GM19099 (cell line): ENCODE measurements around the gene REEP3.

ENCODE experiments used
- POLR2A ChIP-seq: IDR thresholded peaks from 3 replicates; pipeline ENCODE4 v1.6.1; 2011; ENCODE audit warnings: low read depth; ENCODE audit not compliant: insufficient read length; ENCODE audit errors: extremely low read depth

REEP3 gene

DNA sequence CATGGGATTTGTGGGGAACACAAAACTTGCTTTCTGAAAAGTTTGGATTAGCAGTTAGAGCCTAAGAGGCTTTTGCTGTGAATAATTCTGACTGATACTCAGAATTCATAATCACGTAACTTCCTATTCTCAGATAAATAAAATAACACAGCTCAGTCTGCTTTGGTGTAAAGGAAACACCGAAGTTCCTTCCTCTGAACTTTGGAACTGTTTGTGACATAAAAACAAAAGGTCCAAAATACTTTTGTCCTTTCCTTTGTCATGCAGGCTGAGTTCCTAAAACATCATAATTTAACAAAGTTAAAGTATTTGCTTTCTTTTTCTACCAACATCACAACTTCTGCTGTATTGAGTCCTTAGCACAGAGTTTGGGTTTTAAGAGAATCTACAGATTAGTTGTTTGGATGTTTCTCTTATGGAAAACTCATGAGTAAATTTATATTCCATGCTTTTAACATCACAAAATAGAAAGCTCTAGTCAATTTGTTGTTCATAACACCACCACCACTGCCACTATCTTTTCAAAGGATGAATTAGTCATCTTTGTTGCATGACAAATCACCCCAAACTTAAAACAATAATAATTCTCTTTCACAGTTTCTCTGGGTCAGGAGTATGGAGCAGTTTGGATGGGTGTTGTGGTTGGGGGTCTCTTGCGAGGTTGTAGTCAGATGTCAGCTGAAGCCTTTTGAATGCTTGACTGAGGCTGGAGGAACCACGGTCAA is 123.4 kb downstream of the REEP3 start:
- no peak for TF ChIP-seq POLR2A

DNA sequence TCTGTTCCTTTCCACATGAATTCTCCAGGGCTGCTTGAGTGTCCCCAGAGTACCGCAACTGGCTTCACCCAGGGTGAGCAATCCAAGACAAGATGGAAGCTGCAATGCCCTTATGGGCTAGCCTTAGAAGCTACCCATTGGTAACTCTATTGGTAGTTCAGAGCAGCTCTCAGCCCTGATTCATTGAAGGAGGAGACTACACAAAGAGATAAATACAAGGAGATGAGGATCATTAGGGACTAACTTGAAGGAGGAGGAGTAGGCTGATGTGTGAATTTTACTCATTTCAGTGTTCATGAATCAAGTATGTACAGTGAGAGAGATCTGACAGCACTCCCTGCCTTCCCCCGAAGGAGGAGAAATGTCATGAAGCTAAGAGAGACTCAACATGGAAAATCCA is 124.0 kb downstream of the REEP3 start:
- TF ChIP-seq POLR2A = no peak

DNA sequence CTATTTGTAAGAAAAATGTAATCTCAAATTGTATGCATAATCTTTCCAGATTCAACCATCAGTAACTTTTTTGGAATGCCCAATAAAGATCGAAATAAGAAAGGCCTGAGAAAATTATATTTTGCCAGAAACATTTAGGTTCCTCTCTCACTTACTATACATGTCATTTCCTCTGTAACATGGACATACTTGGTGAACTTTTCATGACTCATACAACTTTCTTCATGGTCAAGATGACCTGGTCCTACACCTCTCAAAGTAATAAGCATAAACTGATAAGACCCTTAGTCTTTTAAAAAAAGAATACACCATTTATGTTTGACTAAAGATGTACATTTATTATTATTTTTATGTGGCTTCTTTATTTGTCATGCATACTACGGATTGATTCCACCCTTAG is 125.3 kb downstream of the REEP3 start:
- TF ChIP-seq POLR2A = no peak

- TF ChIP-seq POLR2A = no peak
Measured at GRCh38 chr10:63651864-63652263, 130.7 kb downstream of the REEP3 start.

DNA sequence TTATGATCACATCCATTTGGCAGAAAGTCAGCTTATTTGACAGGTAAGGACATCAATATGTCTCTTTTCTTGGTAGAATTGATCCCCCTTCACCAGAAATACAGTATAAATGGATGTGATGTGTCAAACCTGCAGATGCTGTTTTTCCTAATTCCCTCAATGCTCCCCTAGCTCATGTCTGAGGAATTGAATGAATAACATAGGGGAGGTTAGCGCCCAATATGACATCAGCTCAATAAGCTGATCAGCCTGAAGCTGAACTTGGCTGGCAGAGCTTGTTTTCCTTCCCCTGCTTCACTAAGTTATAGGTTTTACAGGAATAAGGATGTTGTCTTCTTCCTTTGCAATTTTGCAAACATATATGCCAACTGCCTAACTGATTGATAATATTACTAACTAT is 132.5 kb downstream of the REEP3 start:
- no peak for TF ChIP-seq POLR2A

DNA sequence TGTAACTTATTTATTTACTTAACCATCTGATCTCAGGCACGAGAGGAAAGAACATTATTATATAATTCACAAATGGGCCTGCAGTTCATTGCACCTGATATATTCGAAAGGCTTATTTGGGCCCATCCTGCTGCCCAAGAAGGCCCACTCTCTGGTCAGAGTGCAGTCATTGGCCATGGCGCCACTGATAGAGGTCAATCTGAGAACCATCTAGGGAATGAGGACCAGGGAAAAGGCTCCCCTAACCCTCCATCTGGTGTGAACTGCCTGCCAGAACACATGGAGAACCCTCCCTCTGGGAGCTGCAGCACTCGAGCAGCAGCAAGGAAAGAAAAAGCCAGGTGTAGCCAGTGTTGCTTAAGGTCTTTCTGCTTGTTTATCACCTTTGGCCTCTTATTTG is 136.6 kb downstream of the REEP3 start:
- TF ChIP-seq POLR2A = no peak

GRCh38 chr10:63661347-63661746 is 140.1 kb downstream of the REEP3 start:
- no peak for TF ChIP-seq POLR2A

- no peak for TF ChIP-seq POLR2A
Measured at GRCh38 chr10:63664341-63664885, 143.2 kb downstream of the REEP3 start.

GRCh38 chr10:63665670-63666134 is 144.5 kb downstream of the REEP3 start:
- no peak for TF ChIP-seq POLR2A

GRCh38 chr10:63666836-63667383 is 145.7 kb downstream of the REEP3 start:
- no peak for TF ChIP-seq POLR2A

- TF ChIP-seq POLR2A = no peak
Measured at GRCh38 chr10:63667596-63668480, 146.6 kb downstream of the REEP3 start.

GRCh38 chr10:63670291-63670898 is 149.2 kb downstream of the REEP3 start:
- no peak for TF ChIP-seq POLR2A

GRCh38 chr10:63671317-63671937 is 150.2 kb downstream of the REEP3 start:
- TF ChIP-seq POLR2A = no peak

GRCh38 chr10:63672491-63672890 is 151.3 kb downstream of the REEP3 start:
- TF ChIP-seq POLR2A = no peak

- TF ChIP-seq POLR2A = no peak
Measured at GRCh38 chr10:63673246-63673645, 152.0 kb downstream of the REEP3 start.

GRCh38 chr10:63673846-63674245 is 152.6 kb downstream of the REEP3 start:
- no peak for TF ChIP-seq POLR2A
